Activated T-cell treated with anti-CD3 and anti-CD28 coated beads, Interleukin-2, amount 50 U/mL, for 24 hours (primary cell): ENCODE measurements around the gene DENND1A.
"Not testable (repeated sequence)": the region's sequence is repeated elsewhere in the genome, so short reads cannot be mapped to it uniquely, and the experiment has no call there.

ENCODE experiments used
- DNase-seq: peaks from one replicate; pipeline ENCODE4 v3.0.0-alpha.2; 2020
- H3K27ac Mint-ChIP-seq: 2 replicates; pipeline ENCODE4 v1.8.0; 2020; ENCODE audit warnings: mild to moderate bottlenecking, mixed read lengths
- H3K27me3 Mint-ChIP-seq: 2 replicates; pipeline ENCODE4 v1.8.0; 2020; ENCODE audit warnings: mixed read lengths
- H3K36me3 Mint-ChIP-seq: 2 replicates; pipeline ENCODE4 v1.8.0; 2020; ENCODE audit warnings: low read depth, mixed read lengths
- H3K4me1 Mint-ChIP-seq: 2 replicates; pipeline ENCODE4 v1.8.0; 2020; ENCODE audit warnings: low read depth, mixed read lengths
- H3K4me3 Mint-ChIP-seq: 2 replicates; pipeline ENCODE4 v1.8.0; 2020; ENCODE audit warnings: mild to moderate bottlenecking, moderate library complexity, mixed read lengths
- H3K9me3 Mint-ChIP-seq: 2 replicates; pipeline ENCODE4 v1.8.0; 2020; ENCODE audit warnings: mixed read lengths

The DENND1A gene

GRCh38 chr9:123336959-123337358 is 593.0 kb downstream of the DENND1A start:
- Mint-ChIP-seq H3K4me1 (peaks cover 57% of the 10 kb centered on the region), H3K36me3 (no peaks in the 10 kb centered on the region), H3K27me3 (no peaks in the 10 kb centered on the region), H3K27ac (no peak overlapping the region), H3K4me3 (no peak overlapping the region), H3K9me3 (no peaks in the 10 kb centered on the region)
- DNase-seq = no peak

GRCh38 chr9:123336449-123336848 is 593.5 kb downstream of the DENND1A start:
- no peak for DNase-seq
- Mint-ChIP-seq H3K9me3 (no peaks in the 10 kb centered on the region), H3K36me3 (no peaks in the 10 kb centered on the region), H3K4me3 (no peak overlapping the region), H3K27me3 (no peaks in the 10 kb centered on the region), H3K27ac (no peak overlapping the region), H3K4me1 (peaks cover 53% of the 10 kb centered on the region)

- H3K27me3 Mint-ChIP-seq = no peaks in the 10 kb centered on the region
- H3K36me3 Mint-ChIP-seq = no peaks in the 10 kb centered on the region
- no peak overlapping the region for H3K27ac Mint-ChIP-seq
Measured at GRCh38 chr9:123335986-123336329, 594.0 kb downstream of the DENND1A start.

GRCh38 chr9:123335193-123335985 is 594.5 kb downstream of the DENND1A start:
- H3K4me1 Mint-ChIP-seq = peaks cover 42% of the 10 kb centered on the region
- H3K27ac Mint-ChIP-seq = no peak overlapping the region
- DNase-seq = no peak

More at GRCh38 chr9:123335986-123336329, 594.0 kb downstream of the DENND1A start:
- DNase-seq = no peak
- Mint-ChIP-seq H3K4me1 (peaks cover 48% of the 10 kb centered on the region), H3K4me3 (no peak overlapping the region), H3K9me3 (no peaks in the 10 kb centered on the region)

GRCh38 chr9:123334639-123335038 is 595.3 kb downstream of the DENND1A start:
- no peak overlapping the region for H3K27ac Mint-ChIP-seq
- H3K27me3 Mint-ChIP-seq = no peaks in the 10 kb centered on the region
- H3K4me1 Mint-ChIP-seq = peaks cover 35% of the 10 kb centered on the region
- H3K4me3 Mint-ChIP-seq = no peak overlapping the region
- DNase-seq = no peak
- H3K9me3 Mint-ChIP-seq = no peaks in the 10 kb centered on the region
- H3K36me3 Mint-ChIP-seq = no peaks in the 10 kb centered on the region

More at GRCh38 chr9:123335193-123335985, 594.5 kb downstream of the DENND1A start:
- Mint-ChIP-seq H3K9me3 (no peaks in the 10 kb centered on the region), H3K36me3 (no peaks in the 10 kb centered on the region), H3K27me3 (no peaks in the 10 kb centered on the region), H3K4me3 (no peak overlapping the region)

- peaks cover 25% of the 10 kb centered on the region for H3K4me1 Mint-ChIP-seq
- H3K27me3 Mint-ChIP-seq, H3K36me3 Mint-ChIP-seq, H3K9me3 Mint-ChIP-seq, H3K4me3 Mint-ChIP-seq, H3K27ac Mint-ChIP-seq, DNase-seq: not testable (repeated sequence)
Measured at GRCh38 chr9:123333058-123333669, 596.8 kb downstream of the DENND1A start.

- Mint-ChIP-seq H3K4me1 (peaks cover 19% of the 10 kb centered on the region), H3K27me3 (no peaks in the 10 kb centered on the region), H3K4me3 (no peak overlapping the region), H3K36me3 (no peaks in the 10 kb centered on the region), H3K27ac (no peak overlapping the region), H3K9me3 (no peaks in the 10 kb centered on the region)
- no peak for DNase-seq
Measured at GRCh38 chr9:123331346-123332060, 598.4 kb downstream of the DENND1A start.
